ENCODE results near the gene BEND7.
"Not testable (repeated sequence)": the region's sequence is repeated elsewhere in the genome, so short reads cannot be mapped to it uniquely, and the experiment has no call there.

The BEND7 gene

DNA sequence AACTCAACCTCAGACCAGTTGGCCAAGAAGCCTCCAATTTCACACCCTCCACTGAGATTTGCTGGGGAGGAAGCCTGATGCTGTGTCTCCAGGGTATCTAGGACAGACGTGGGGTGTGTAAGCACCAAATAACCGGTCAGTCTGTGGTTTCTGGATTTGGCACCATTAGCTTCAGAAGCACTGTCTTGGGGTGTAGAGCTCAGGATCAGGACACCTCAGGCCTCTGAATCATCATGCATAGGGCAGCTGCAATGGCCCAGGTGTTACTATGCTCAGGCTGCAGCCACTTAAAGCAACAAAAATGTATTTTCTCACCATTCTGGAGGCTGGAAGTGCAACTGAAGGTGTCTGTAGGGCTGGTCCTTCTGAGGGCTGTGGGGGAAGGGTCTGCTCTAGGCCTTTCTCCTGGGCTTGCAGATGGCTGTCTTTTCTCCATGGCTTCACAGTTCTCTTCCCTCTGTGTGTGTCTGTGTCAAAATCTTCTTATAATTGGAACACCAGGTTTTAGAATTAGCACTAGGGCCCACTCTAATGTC is 107.4 kb downstream of the BEND7 start:
- no peak for DNase-seq (ENCODE audit: low spot score)

DNA sequence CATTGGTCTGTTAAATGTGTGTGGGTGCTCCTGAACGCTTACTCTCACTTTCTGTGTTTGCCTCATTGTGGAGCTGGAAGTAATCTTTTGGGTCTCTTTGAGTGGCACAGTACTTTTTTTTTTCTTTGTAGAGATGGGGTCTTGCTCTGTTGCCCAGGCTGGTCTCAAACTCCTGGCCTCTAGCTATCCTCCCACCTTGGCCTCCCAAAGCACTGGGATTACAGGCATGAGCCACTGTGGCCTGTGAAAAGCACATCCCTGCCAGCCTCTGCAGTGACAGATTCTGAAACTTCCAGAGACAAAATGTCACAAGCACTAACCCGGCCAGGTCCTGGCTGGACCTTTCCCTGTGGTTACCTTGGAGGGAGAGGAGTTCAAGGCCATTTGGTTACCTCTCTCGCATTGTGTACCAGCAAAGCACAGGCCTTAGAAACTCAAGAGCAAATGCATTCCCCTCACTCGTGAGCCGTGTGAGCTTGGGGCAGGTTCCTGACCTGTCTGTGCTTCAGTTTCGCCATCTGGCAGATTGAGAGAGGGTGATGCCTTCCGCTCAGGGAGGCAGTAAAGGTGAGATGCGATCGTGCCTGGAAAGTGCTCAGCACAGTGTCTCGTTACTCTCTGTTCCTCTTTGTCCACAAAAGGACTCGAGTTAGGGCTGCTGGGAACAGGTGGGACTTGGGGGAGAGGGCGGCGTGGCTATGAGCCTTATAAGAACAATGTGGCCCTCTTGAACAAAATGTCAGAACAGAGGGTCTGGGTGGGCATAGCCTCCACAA is 108.1 kb downstream of the BEND7 start:
- DNase-seq (ENCODE audit: low spot score) = no peak

DNA sequence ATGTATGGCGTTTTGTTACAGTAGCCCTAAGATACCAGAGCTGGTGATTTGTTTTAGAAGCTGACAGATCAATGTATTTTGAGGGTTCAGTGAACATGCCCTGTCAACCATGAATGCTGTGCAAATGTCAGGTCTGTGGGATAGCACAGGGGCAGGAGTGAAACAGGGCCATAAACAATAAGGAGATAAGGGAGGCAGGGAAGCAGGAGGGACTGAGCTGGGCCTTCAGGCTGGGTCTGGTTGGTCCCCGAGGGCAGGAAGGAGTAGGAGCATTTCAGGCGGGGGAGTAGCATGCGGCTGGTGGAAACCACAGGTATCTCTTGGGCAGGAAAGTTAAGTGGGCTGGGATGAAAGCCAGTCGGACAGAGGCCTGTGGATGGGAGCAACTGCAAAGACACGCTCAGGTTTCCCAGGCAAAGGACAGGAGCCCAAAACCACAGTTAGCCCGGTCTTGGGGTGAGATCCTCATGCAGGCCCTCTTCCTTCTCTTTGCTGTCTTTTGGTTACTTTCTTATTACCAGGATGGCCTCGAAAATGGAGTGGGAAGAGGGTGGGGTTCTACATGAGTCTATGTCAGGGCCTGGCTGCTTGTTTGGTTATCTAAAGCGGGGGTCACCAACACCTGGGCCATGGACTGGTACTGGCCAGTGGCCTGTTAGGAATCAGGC is 111.2 kb downstream of the BEND7 start:
- no peak for DNase-seq (ENCODE audit: low spot score)

DNA sequence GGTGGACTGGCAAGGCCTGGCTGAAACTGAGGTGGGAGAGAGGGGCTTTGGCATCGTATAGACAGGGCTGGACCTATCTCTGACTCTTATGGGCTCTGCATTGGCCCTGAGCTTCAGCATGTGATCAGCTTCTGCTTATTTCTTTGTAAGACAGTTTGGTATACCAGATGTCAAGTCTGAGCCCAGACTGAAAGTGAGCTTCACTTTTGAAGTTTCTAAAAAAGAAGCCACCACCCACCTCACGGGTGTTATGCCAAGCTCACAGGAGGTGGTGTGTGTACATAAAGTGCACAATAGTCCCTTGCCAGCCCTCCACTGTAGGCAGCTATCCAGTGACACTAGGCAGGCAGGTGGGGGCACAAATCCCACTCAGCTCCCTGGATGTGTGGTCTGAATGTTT is 112.1 kb downstream of the BEND7 start:
- no peak for DNase-seq (ENCODE audit: low spot score)

DNA sequence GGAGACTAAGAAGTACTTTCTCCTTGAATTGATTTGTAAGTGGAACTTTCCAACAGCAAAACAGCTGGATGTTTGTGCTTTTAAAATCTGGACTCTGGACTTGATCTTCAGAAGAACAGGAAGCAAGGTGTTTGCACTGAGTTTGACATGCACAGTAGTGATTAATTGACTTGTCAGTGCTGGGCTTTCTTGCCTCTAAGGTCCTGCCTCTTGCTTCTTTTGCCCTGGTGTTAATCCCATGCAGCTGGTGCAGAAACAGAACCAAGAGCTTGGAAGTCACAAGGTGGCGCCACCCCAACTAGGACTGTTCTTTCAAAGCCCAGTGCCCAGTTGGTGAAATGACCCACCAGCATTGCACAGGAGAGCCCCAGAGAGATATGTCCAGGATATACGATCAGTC is 114.0 kb downstream of the BEND7 start:
- no peak for DNase-seq (ENCODE audit: low spot score)

DNA sequence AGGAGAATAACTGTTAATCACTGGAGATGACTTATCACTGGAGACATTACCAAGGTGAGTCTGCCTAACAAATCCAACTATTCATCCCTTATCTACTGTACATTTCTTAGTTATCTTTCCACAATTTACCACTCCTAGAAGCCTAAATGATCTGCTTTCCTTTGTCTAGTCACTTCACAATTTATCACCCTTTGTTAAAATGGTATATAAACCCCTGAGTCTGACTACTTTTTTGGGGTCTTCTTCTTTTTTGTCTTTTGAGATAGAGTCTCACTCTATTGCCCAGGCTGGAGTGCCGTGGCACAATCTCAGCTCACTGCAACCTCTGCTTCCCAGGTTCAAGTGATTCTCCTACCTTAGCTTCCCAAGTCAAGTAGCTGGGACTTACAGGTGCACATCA is 114.7 kb downstream of the BEND7 start:
- DNase-seq (ENCODE audit: low spot score) = no peak

DNA sequence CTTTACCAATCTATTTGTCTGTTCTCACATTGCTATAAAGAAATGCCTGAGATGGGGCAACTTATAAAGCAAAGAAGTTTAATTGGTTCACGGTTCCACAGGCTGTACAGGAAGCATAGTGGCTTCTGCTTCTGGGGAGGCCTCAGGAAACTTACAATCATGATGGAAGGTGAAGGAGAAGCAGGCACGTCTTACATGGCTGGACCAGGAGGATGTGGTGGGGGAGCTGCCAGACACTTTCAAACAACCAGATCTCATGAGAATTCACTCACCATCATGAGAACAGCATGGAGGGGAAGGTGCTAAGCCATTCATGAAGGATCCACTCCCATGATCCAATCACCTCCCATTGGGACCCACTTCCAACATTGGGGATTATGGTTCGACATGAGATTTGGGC is 115.9 kb downstream of the BEND7 start:
- DNase-seq (ENCODE audit: low spot score) = no peak

DNA sequence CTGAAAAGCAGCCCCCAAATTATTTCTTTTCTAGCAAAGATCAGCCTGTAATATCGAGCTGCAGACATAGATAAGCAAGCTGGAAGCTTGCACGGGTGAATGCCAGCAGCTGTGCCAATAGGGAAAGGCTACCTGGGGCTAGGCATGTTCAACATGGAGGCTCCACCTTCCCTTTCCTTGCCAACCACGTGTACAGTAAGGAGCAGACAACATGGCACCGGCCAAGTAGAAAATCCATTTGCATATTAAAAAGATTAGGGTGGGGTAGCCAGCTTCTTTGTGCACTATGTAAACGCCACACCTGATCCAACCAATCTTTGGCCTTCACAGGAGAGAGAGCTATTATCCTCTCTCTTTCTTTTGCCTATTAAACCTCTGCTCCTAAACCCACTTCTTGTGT is 124.0 kb downstream of the BEND7 start:
- DNase-seq (ENCODE audit: low spot score) = no peak

DNA sequence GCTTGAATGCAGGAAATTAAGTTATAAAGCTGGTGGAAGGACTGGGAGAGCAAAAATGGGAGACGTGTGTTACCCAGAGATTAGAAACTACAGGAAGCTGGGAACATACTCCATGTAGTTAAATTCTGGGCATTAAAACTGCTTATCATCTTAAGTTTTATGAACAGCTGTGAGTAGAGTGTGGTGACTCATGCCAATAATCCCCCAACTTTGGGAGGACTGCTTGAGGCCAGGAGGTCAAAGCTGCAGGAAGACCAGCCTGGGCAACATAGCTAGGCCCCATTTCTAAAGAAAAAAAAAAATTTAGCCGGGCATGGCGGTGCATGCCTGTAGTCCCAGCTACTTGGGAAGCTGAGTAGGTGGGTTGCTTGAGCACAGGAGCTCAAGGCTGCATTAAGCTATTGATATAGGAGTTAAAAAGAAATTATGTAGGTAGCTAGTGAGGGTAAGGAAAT is 124.5 kb downstream of the BEND7 start:
- no peak for DNase-seq (ENCODE audit: low spot score)

DNA sequence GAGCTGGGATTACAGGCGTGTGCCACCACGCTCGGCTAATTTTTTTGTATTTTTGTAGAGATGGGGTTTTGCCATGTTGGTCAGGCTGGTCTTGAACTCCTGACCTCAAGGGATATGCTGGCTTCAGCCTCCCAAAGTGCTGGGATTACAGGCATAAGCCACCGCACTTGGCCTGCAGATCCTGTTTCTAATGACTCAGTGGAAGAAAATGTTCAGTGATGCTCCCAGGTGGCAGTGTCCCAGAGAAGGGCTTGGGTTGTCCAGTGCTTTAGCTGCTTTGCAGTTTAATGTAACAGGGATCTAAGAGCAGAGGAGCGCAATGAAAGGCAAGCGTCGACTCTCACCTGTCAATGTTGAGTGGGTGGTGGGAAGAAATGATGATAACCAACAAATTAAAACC is 125.4 kb downstream of the BEND7 start:
- DNase-seq (ENCODE audit: low spot score) = not testable (repeated sequence)

DNA sequence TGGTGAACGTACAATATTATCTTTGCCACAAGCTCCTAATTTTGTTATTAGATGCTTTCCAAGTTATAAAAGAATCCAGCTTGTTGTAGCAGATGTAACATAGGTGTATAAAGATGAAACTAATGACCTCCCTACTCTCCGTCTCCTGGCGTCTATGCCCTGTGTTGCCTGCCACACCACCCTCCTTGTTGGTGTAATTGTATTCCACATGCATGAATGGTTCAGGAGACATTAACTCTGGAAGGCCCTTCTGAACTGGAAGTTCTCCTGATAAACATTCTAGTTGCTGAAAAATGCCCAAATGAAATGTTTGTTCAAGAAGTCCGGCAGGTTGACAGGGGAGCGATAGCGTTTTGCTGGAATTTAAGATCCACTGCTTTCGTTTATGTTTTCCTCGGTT is 126.8 kb downstream of the BEND7 start:
- no peak for DNase-seq (ENCODE audit: low spot score)

DNA sequence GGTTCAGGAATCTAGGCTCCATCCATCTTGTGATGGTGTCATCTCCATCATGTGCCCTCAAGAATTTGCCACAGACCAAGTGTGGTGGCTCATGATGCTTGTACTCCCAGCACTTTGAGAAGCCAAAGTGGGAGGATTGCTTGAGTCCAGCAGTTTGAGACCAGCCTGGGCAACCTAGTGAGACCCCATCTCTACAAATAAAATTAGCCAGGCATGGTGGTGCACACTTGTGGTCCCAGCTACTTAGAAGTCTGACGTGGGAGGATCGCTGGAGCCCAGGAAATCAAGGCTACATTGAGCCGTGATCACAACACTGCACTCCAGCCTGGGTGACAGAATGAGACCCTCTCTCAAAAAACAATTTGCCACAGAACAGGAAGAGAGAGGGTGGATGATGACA is 127.7 kb downstream of the BEND7 start:
- no peak for DNase-seq (ENCODE audit: low spot score)

DNA sequence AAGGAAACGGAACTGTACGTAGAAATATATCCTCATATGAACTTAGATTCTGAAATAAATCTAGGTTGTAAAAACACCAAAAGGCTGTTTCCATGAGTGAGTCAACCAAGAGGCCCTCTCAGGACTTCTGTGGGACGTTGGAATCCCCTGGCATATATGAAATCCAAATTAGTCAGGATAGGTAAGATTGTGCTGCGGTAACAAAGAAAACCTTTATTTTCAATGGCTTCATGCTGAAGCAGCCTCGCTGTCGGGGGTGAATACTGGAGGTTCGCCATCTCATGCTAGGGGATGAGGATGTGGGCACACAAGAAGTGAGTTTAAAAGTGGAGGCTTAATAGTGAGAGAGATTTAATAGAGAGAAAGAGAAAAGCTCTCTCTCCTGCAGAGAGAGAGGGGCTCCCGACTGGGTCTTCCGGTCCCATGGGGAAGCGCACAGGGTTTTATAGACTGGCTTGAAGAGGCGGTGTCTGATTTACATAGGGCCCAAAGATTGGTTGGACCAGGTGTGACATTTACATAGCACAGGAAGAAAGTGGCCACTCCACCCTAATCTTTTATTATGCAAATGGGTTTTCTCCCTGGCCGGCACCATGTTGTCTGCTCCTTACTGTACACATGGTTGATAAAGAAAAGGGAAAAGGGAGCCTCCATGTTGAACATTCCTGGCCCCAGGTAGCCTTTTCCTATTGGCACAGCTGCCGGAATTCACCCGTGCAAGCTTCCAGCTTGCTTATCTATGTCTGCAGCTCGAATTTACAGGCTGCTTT is 128.4 kb downstream of the BEND7 start:
- DNase-seq (ENCODE audit: low spot score) = no peak

DNA sequence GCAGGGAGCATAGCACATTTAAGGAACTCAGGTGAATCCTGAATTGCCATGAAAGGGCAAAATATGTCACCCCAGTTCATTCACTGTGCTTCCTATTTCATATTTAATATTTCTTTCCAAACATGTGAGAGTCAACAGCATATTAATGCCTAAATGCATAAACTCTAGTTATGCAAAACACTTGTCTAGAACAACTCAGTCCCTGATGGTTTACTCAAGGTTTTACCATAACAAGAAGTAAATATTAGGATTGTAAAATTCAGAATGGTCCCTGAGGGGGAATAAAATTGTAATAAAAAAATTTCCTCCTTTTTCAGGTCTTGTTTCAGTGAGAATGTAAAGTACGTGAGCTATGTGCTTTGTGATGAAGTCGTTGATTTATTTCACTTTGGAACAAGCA is 129.1 kb downstream of the BEND7 start:
- DNase-seq (ENCODE audit: low spot score) = no peak

DNA sequence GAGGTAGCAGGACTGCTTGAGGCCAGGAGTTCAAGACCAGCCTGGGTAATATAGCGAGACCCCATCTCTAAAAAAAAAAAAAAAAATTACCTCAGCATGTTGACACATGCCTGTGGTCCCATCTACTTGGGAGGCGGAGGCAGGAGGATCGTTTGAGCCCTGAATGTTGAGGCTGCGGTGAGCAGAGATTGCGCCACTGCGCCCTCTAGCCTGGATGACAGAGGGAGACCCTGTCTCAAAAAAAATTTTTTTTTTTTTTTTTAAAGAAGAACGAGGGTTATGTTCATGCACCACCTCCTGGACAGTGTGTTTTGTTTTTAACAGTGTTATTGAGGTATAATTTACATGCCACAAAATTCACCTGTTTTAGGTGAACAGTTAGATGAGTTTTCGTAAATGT is 129.6 kb downstream of the BEND7 start:
- DNase-seq (ENCODE audit: low spot score) = no peak

DNA sequence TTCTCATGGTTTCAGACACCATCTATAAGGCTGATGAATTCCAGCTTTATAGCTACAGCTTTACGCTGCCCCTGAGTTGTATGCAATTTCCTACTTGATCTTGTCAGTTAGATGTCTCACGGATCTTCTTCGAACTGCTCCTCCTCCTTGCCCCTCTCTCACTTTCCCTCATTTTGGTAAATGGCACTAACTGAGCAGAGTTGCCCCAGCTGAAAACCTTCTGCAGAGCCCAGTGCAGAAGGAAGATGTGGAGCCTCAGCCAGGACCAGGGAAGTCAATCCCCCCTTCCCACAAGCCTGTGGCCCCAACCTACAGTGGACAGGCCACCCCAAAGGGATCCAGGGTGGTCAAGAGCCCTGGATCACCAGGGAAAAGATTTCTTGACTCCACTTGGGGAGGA is 131.8 kb downstream of the BEND7 start:
- DNase-seq (ENCODE audit: low spot score) = no peak

DNA sequence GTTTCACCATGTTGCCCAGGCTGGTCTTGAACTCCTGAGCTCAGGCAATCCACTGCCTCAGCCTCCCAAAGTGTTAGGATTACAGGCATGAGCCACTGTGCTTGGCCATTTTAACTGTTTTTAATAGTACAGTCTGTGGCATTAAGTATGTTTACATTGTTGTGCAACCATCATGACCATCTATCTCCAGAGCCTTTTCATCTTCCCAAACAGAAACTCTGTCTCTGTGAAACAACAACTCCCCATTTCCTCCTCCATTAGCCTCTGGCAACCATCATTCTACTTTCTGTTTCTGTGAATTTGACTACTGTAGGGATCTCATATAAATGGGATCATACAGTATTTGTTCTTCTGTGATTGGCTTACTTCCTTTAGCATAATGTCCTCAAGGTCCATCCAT is 132.4 kb downstream of the BEND7 start:
- DNase-seq (ENCODE audit: low spot score) = no peak

DNA sequence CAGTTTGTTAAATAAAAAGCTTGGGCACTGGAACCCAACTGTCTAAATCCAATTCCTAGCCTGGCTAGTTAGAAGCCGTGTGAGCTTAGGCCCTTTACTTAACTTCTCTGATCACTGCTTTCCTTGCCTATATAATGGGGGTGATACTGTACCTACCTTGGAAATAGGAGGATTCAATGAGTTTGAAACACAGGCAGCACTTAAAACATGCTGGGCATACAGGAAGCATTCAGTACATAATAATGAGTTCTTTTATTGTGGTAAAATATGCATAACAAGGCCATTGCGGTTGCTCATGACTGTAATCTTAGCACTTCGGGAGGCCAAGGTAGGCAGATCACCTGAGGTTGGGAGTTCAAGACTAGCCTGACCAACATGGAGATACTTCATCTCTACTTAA is 133.3 kb downstream of the BEND7 start:
- no peak for DNase-seq (ENCODE audit: low spot score)

DNA sequence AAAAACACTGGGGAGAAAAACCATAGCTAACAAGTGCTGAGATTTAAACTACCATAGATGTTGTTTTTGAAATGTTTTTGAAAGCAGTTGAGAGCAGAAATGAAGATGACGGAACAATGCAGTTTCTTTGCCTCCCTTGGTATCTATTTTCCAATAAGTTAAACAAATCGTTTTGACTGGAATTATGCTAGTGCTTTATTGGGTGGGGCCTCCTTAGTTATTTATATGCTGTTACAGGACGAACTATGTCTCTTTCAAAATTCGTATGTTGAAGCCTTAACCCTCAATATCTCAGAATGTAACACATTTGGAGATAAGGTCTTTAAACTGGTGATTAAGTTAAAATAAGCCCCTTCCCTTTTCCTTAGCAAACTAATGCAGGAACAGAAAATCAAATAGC is 135.2 kb downstream of the BEND7 start:
- DNase-seq (ENCODE audit: low spot score) = no peak

DNA sequence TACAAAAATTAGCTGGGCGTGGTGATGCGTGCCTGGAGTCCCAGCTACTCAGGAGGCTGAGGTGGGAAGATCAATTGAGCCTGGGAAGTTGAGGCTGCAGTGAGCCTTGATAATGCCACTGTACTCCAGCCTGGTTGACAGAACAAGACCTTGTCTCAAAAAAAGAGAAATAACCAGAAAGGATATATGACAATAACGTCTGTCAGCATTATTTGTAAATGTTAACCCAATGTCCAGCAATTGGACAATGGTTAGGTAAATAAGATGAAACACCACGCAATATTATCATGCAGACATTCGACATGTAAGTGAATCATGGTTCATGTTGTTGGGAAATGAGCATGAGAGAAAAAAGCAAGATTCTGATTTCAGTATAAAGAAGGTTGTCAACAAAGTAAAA is 136.1 kb downstream of the BEND7 start:
- no peak for DNase-seq (ENCODE audit: low spot score)

Data from GM03348 (cell line).